ENCODE results near the gene LMBRD1.

LMBRD1 gene

DNA sequence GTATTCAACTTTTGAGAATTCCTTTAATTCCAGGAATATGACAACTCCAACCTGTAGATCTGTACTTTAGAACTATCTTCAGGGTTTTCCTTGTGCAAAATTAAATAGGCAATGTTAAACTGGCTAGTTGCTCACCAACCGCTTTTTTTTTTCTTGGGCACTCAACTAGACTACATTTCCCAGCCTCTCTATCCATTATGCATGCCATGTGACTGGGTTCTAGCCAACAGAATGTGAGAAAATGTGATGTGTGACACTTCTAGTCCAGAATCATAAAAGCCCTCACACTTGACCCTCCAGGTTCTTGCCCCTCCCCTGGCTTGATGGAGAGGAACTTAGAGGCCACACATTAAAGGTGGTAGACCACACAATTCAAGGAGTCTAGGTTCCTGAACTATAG is 166.0 kb downstream of the LMBRD1 start:
- DNase-seq: no peak

DNA sequence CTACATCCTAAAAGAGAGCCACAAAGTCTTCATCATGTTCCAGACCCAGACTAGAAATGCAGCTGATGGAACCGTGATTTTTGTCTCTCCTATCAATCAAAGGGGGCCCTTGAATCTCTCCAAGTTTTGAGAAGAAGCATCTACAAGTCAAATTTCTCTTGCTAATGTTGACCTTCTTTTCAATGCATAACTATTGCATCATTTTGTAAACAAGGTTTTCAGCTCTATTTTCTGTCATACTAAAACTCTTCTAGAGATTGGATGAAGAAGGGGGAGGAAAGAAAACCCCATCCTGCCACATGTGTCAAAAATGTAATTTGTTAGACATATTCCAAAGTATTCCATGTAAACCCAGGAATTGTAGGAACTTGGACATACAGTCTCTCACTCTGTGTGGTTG is 169.2 kb downstream of the LMBRD1 start:
- no peak for DNase-seq

DNA sequence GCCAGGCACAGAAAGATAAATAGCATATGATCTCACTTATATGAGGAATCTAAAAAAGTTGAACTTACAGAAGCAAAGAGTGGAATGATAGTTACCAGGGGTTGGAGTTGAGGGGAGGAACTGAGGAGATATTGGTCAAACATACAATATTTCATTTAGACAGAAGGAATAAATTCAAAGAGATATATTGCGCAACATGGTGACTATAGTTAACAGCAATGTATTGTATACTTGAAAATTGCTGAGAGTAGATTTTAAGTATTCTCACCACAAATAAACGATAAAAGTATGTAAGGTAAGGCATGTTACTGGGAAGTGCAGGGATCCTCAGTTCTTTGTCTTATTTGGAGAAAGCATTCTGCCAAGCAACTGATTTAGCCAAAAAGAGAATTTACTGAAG is 171.9 kb downstream of the LMBRD1 start:
- DNase-seq: peak; percentile 1

Measured in fibroblast of skin of abdomen (primary cell).